ENCODE measurements around the gene RNF144A. TPM values are rescaled to one million over a fixed set of nuclear protein-coding genes. Genes with fewer than 3 reads are reported as not detected.

Gene RNF144A
- total RNA-seq, 6 experiments from 2014 or later: 1.2 to 3.2 (median 2.0) TPM

- Histone ChIP-seq H3K4me1 (no peaks in the 10 kb centered on the region), H3K36me3 (no peaks in the 10 kb centered on the region), H3K27ac (no peak overlapping the region), H3K4me3 (no peak overlapping the region), H3K9me3 (no peaks in the 10 kb centered on the region), H3K27me3 (no peaks in the 10 kb centered on the region)
- WGBS (ENCODE audit: insufficient coverage, low coverage, low lambda C conversion rate, missing lambda C conversion rate): 35% methylated on average over 2 of the region's 3 CpGs
- ATAC-seq (no peak), DNase-seq (no peak)
- TF ChIP-seq, protein P1, sequence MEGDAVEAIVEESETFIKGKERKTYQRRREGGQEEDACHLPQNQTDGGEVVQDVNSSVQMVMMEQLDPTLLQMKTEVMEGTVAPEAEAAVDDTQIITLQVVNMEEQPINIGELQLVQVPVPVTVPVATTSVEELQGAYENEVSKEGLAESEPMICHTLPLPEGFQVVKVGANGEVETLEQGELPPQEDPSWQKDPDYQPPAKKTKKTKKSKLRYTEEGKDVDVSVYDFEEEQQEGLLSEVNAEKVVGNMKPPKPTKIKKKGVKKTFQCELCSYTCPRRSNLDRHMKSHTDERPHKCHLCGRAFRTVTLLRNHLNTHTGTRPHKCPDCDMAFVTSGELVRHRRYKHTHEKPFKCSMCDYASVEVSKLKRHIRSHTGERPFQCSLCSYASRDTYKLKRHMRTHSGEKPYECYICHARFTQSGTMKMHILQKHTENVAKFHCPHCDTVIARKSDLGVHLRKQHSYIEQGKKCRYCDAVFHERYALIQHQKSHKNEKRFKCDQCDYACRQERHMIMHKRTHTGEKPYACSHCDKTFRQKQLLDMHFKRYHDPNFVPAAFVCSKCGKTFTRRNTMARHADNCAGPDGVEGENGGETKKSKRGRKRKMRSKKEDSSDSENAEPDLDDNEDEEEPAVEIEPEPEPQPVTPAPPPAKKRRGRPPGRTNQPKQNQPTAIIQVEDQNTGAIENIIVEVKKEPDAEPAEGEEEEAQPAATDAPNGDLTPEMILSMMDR (IDR thresholded peaks at IDR 0.05): no peak
- no peak for TF ChIP-seq POLR2A (IDR thresholded peaks at IDR 0.05)
- intact Hi-C loops (cut with DNase I): no loop called here
Measured at GRCh38 chr2:7093376-7093775, 176.2 kb downstream of the RNF144A start.

Other genes with a start within 250 kb of the RNF144A start
- gene CMPK2, start 51.5 kb upstream of the RNF144A start, total RNA-seq: 1 to 10 TPM; 1.9 to 5.1 (median 3.8) TPM
- gene RSAD2, start 39.6 kb upstream of the RNF144A start, total RNA-seq: 1 to 10 TPM in 4 of 6 experiments, under 1 TPM in 2; 0.37 to 2.7 (median 1.1) TPM

Measured in right lobe of liver (tissue), 6 donors.